Right forelimb (tissue), 1 donor: ENCODE data around the gene RBM45.
"Not testable (repeated sequence)": the region's sequence is repeated elsewhere in the genome, so short reads cannot be mapped to it uniquely, and the experiment has no call there.

Experiments
- DNase-seq: peaks from one replicate; pipeline ENCODE4 v3.0.0-alpha.2; 2018

RBM45 gene, protein sequence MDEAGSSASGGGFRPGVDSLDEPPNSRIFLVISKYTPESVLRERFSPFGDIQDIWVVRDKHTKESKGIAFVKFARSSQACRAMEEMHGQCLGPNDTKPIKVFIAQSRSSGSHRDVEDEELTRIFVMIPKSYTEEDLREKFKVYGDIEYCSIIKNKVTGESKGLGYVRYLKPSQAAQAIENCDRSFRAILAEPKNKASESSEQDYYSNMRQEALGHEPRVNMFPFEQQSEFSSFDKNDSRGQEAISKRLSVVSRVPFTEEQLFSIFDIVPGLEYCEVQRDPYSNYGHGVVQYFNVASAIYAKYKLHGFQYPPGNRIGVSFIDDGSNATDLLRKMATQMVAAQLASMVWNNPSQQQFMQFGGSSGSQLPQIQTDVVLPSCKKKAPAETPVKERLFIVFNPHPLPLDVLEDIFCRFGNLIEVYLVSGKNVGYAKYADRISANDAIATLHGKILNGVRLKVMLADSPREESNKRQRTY

DNA sequence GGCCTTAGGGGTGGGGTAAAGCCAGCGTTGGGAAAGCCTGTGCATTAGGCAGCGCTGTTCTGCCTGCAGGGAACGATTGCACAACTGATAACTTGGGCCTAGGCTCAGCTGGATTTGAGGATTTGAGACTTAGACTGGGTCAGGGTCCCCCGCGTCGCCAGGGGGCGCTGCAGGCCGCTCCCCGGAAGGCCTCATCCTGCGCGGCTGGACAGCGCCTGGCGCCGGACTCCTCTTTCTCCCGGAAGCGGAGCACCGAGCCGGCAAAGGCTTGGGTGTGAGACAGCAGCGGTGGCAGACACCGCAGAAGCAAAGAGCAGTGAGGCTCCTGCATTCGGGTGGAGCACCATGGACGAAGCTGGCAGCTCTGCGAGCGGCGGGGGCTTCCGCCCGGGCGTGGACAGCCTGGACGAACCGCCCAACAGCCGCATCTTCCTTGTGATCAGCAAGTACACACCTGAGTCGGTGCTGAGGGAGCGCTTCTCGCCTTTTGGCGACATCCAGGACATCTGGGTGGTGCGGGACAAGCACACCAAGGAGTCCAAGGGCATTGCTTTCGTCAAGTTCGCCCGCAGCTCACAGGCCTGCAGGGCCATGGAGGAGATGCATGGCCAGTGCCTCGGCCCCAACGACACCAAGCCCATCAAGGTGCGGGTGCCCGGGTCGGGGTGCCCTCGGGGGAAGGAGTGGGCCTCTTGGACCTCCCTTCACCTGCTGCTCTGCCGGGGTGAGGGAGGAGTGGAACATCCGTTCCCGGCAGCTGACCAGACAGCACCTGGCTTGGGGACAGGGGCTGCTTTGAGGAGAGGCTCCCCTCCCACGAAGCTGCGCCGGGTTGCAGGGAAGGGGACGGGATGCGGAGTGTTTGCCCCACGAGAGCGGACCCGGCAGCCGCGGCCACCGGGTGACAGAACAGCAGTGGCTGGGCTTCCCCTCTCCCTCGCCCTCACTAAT, at the start of gene RBM45:
TSS of gene RBM45 (plus strand) at position 236 of the 951 bp plus-strand sequence. CDS start at position 346, 110 bp downstream.
- DNase-seq: peak; percentile 92

DNA sequence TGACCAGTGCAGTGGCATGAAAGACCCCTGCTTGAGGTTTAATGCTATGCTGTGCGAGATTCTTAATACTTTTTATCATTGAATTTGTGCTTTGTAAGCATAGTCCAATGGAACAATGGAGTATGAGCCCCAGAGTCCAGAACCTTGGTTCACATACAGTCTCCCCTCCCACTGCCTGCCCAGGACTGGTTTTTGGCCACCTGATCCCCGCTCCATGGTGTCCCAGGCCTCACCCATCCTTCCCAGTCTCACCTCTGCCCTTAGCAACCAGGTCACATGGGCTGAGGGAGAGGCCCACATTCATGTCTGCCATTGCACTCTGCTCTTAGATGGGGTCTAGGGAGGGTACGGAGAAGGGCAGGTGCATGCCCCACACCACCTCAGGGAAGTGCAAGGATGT, 45.9 kb upstream of the RBM45 start:
- DNase-seq: no peak

DNA sequence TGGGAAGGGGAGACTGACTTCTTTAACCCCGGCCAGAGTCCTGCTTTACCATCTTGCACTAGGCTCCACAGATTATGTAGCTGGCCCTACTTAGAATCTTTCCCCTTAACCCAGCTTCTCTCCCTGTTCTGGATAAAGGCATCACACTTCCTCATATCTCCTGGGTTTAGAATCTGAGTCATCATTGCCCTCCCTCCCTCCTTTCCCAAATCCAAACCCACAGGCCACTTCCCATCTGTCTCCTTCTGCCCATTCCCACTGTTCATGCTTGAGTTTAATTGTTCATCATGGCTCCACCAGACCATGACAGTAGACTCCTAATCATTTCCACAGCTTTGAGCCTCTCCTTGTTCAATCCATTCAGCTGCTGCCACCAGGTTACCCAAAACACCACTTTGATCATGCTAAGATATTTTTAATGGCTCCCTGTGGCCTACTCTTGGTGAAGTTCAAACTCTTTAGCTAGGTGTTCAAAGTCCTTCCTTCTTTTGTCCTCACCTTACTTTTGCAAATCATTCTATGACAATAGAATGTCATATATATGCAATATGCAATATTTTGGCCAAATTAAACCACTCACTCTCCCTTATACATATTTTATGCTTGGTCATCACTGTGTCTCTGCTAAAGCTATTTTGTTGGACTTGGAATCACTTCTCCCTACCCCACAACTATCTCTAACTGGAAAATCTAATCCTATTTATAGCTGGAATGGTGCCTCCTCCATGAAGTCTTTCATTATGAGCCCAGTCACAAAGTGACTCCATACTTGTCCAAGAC, 45.2 kb upstream of the RBM45 start:
- DNase-seq: no peak

DNA sequence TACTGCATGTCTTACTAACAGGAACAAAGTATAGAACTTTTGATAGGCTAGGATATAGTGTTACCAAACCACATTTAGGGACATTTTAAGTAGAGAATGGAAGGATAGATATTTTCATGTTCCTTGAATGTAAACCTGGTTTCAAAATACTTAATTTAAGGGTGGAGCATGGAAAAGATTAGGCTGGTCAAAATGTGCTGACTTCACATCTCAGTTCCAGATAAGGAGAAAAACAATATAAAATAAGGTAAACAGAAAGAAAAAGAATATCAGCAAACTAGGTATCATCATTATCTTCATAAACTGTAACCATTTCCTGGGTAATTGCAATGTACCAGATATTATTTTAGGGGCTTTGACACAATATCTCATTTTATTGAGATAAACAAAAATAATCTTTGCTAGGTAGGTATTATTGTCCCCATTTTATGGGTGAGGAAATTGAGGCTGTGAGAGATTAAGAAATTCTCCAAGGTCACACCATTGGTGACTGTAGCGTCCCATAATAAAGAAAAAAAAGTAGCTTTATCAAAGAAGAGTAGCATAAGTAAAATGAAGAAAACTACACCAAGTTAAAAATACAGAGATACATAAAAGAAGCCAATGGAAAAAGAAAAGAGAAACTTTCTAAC, 43.3 kb upstream of the RBM45 start:
- DNase-seq: no peak

DNA sequence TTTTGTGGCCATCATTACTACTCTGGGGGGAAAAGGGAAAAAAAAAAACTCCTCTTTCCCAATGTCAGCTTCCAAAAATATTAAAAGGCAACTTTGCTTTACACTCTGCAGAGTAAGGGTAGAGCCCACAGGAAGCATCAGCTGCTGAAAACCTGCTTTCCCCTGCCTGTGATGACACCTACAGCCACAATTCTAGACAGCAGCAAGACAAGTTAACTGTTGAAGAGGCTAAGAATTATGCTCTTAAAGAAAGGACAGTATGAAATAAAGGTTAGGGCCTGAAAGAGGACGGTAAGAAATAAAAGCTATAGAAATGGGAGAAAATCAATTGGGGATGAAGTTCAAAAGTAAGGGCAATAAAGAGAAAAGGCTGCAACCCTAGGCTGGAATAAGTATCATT, 42.7 kb upstream of the RBM45 start:
- no peak for DNase-seq

DNA sequence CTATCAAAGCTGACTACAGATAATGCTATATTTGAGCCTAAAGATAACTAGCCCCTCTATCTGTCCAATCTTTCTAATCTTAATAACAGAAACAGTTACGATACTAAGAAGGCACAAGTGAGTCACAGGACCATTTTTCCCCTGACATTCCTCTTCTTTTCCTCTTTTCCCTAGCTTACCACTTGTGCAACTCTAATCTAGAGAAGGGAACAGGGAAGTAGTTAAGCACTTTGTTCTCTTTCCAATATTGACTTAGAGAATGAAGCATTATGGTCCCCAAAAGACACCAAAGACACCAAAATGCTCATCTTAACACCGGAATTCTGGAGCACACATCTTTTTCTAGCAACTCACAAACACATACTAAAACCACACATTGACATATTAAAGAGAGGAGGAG, 41.4 kb upstream of the RBM45 start:
- no peak for DNase-seq

DNA sequence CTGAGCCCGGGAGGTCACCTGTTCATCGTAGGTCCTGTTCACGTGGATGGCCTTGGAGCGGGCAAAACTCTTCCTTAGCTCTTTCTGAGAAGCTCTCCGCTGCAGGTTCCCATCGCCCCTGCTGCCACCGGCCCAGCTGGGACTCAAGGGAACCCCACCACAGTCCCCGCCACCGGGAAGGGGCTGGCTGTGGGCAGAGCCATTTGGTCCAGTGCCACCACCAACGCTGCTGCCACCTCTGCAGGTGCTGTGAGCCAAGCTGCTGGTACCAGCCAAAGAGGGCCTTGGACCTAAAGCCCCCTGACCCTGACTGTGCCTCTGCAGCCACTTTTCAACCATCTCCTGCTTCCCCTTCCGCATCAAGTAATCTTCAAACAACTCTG, 40.2 kb upstream of the RBM45 start:
- DNase-seq: no peak

DNA sequence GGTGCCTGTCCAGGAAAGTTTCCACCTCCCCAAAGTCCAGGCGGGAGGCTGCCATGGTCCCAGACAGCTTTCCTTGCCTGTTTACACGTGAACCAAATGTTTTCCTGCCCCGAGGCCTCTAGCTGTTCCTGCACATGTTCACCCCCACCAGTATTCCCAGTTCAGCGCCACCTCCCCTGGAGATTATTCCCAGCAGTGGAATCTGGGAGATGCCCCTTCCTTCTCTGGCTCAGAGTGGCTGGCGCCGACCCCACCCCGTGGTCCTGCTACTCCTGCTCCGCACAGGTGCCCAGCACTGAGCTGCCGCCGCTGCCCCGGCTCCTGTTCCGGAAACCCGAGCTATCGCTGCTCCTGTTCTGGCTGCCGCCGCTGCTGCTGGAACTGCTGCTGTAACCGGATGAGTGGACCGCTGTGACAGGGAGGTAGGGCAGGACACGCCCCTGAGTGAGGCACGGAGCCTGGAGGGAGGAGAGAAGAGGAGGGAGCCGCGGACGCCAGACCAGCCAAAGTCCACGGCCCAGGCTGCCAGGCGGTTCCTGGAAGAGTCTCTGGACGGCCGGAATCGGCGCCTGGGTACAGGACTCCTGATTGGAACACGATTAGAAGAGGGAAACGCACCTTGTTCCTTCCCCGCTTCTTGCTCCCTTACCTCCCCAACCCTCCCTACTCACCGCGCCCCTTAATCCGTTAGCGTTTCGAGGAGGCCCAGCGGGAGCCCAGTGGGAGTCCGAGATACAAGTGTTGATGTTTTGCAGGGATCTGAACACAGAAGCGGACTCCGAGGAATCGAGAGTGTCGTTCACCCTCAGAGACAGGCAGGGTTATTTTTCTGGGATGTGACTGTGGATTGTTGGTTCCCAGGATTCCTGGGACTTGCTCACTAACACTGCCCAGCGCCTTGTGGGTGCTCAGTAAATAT, 39.6 kb upstream of the RBM45 start, which contains the start of gene PDE11A:
TSS of gene PDE11A (minus strand) at position 395 of the 919 bp plus-strand sequence. CDS start at position 55, 340 bp downstream.
- peak; percentile 73 for DNase-seq

DNA sequence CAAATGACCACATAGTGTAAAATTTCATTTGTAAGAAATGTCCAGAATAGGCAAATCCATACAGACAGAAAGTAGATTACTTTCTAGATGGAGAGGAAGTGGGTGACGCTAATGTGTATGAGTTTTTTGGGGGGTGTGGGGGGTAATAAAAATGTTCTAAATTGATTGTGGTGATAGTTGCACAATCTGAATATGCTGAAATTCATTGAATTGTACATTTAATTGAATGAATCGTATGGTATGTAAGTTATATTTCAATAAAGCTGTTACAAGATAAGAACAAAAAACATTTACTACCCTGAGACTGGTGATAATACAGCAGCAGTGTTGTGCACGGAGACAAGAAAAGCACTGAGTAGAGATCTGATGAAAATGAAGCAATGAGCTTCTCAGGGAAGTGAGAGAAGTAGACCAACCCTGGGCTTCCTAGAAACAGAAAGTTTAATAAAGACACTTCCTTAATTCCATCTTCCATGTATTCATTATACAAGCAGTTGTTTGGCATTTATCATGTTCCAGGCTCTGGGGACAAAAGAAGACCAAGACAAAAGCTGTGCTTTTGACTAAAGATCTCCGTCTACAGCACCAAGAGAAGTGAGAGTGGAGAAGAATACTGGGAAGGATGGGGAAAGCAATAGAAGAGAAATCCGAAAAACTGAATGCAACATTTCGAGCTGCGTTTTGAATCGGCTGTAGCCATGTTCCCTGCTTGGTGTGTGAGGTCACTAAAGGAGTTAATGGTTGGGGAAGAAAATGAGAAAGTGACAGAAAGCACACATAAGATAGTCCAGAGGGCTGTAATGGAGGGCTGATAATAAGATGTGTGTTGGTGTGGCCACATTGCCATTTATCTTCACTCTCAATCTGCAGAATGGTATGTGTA, 37.9 kb upstream of the RBM45 start:
- no peak for DNase-seq

DNA sequence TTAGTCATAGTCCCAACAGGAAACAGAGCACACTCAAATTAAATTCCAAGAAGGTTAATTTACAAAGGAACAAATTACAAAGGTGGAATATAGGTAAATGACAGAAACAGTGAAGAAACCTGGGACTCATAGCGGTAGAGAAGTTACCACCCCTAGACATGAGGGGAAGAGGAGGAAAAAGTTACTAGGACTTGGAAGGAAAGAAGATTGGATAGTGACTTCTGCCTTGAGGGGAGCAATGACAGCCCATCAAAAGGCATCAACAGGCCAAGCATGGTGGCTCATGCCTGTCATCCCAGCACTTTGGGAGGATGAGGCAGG, 37.3 kb upstream of the RBM45 start:
- no peak for DNase-seq

DNA sequence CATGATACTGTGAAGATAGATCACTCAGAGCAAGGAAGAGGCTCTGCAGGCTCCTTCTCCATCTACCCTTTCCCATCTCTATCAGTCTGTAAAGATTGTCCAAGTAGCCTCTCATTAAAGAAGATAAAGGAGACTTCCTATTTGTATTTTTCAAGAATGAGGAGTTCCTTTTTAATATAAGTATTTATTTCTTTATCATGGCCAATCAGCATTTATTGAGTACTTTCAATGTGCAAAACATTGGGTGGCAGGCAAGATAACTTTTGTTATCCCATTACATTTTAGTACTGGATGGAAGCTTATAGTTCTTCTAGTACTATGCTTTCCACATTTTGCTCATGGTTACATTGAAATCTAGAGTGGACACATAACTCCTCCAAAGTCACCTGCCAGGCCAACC, 36.1 kb upstream of the RBM45 start:
- no peak for DNase-seq

DNA sequence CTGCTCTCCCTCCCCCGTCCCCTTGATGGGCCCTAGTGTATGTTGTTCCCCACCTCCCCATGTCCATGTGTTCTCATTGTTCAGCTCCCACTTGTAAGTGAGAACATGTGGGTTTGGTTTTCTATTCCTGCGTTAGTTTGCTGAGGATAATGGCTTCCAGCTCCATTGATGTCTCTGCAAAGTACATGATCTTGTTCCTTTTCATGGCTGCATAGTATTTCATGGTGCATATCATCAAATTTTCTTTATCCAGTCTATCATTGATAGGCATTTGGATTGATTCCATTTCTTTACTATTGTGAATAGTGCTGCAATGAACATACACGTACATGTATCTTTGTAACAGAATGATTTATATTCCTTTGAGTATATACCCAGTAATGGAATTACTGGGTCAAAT, 33.0 kb upstream of the RBM45 start:
- DNase-seq: not testable (repeated sequence)

DNA sequence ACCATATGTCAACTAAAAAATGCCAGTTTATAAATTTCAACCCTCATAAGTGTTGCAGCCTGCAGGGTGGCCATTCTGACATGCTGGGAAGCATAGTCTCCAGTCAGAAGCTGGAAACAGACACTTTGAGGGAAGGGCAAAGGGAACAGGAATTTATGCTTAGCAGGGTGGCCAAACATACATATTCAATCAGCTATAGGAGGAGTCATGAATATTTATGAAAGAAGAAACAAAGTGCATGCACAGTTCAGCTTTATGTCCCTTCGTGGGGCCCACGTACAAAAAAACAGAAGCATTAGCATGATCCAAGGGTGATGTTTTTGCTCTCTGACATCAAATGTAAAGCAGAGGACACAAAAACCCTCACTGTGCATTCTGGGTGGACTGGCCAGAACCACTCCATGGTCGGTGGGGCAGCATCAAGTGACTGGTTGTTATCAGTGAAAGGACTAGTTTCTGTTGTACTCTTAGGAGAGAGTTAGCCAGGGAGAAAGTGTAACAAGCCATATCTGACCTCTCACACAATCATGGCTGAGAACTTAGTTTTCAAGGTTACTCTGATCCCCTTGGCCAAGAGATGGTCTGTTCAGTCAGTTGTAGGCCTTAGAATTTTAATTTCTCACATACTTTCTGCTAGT, 29.7 kb upstream of the RBM45 start:
- no peak for DNase-seq

DNA sequence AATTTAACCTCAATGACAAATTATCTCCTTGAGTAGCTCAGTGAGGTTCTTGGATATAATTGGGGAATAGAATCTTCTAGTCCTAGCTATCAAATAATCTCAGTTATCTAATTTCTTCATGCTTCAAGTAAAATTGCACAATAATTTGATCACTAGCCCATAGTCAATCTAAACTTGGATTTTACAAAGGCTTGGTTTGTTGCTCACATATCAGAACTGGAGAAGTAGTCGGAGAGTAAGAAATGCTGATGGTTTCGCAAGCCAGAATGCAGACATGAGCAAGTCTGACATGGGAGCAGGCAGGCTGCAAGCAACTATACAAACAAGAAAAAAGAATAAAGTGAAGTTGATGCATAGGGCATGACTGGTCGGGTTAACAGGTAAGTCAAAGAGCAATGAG, 28.0 kb upstream of the RBM45 start:
- DNase-seq: no peak

DNA sequence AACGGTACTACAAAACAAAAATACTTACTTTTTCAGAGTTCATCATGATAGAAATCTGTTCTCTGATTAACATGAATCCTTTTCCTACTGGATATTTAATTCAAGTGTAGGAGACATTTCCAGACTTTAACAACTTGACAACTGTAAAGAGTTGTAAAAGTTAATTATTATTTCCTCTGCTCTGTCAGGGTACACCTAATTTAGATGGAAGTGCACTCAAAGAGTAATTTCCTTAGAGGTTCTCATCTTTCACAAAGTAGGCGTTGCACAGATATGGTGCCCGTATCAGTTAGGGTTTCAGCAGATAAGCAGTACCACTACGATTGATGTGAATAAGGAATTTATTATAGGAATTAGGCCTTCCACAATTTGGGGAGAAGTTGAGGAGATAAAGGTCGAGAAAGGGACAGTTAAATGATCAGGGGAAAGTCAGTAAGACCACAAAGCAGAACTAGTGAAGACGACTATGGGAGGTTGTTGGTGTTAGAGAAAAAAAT, 23.4 kb upstream of the RBM45 start:
- no peak for DNase-seq

DNA sequence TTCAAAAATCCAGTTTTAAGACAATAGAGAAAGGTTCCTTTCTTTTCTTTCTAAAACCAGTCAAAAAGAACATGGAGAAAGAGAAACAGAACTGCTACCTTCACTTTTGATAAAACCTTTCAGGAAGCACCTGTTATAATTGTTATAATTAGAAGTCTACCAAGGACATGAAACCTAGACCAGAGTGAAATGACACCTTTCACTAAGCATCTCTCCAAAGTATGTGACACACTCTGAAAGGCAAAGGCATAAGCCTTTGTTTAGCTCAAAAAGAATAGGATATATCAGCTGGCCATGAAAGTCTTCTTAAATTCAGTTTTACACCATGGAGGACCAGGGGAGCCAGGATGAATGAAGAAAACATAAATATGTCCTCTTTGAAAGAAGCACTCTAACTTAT, 18.8 kb upstream of the RBM45 start:
- no peak for DNase-seq

DNA sequence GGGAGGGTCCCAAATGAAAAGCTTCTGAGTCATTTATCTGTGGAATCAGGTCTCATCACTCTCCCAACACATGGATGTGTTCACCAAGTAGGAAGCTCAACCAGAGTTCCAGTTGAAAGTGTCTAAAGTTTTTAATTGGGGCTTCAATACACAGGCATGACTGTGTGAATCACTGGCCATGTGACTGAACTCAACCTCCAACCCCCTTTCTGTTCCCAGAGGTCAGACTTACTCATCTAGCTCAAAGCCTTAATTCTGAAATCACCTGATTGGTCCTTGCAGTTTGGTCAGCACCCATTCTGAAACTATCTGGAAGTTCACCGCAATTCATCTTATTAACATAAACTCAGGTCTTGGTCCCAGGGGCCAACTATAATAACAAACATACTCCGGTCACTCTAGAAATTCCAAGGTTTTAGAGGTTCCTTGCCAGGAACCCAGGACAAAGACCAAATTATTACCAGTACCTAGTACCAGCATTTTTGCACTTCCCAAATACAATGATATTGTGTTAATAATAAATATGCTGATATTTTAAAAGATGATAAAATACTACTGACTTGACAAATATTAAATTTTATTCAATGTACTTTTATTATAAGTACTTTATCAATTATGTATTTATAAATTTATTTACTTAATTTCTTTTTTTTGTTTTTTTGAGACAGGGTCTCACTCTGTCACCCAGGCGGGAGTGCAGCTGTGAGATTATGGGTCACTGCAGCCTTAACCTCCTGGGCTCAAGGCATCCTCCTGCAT, 10.7 kb upstream of the RBM45 start:
- DNase-seq: no peak

DNA sequence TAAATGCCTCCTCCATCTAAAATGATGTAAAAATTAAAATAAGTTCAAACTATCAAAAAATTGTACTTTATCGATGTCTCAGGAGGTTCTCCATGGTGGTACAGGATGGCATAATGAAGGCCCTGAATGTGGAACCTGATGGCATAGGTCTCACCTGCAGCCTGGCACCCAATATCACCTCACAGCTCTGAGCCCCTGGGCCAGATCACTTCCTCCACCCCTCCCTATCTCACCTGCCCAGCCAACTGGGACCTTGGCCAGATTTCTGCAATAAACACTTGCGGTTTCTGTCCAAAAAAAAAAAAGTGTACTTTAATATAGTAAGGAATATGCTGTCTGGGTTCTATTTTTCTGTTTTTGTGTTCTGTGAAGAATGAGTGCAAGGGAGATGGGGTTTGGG, 6.7 kb upstream of the RBM45 start:
- DNase-seq: no peak

DNA sequence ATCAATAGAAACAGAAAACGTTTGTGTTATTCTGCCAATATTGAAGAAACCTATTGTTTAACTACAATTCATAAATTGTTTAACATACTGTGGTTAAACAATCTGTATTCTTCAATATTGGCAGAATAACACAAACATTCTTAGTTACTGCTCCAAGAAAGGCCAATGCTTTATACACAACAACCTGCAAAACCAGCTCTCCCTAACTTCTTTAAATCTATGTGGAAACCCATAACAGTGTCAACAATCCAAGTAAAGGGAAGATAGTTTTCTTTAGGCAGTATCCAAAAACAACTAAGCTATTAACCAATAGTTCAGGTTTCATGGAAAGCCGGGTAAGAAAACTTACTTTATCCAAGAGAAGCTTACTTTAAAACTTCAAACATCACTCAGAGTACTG, 6.2 kb upstream of the RBM45 start:
- no peak for DNase-seq
